ENCODE measurements around the gene ZNF804B.

ZNF804B gene

DNA sequence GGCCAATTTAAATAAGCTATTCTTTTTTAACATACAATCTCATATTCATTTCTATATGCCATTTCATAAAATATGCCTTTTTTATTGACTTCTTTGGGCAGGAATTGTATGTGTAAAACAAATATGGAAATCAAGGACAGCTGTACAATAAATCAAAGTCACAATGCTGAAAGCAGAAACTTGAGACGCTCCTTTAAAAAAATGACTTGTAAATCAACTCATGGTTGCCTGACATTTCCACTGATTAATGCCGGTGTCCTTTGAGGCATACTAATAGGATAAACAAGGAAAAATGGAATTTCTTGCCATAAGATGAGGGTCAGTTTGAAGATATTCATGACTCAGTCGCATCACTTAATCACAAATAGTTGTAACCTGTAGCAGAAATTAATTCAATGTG lies 283.4 kb downstream of the ZNF804B start:
- Histone ChIP-seq H3K36me3 (ENCODE audit: insufficient read depth, low read length) (no peaks in the 10 kb centered on the region), H2AFZ (ENCODE audit: low read depth, low read length) (no peak overlapping the region), H3K79me2 (ENCODE audit: insufficient read depth, low read length) (no peaks in the 10 kb centered on the region), H3K27ac (ENCODE audit: low read length) (no peak overlapping the region), H3K27me3 (ENCODE audit: insufficient read depth, low read length, poor library complexity) (no peaks in the 10 kb centered on the region), H3K9ac (ENCODE audit: low read depth, low read length) (no peak overlapping the region), H4K20me1 (ENCODE audit: insufficient read depth, low read length) (no peaks in the 10 kb centered on the region), H3K4me1 (ENCODE audit: insufficient read depth, low read length) (no peaks in the 10 kb centered on the region), H3K4me2 (ENCODE audit: insufficient read depth, low read length) (no peak overlapping the region), H3K4me3 (ENCODE audit: low read depth in 1 of 2, low read length in 2 of 2) (no peak overlapping the region), H3K9me3 (ENCODE audit: insufficient read depth, low read length, severe bottlenecking) (peaks cover 7% of the 10 kb centered on the region)
- TF ChIP-seq EZH2 (IDR thresholded peaks at IDR 0.05; ENCODE audit: borderline replicate concordance, low read depth, low read length, severe bottlenecking) = no peak
- TF ChIP-seq, protein P1, sequence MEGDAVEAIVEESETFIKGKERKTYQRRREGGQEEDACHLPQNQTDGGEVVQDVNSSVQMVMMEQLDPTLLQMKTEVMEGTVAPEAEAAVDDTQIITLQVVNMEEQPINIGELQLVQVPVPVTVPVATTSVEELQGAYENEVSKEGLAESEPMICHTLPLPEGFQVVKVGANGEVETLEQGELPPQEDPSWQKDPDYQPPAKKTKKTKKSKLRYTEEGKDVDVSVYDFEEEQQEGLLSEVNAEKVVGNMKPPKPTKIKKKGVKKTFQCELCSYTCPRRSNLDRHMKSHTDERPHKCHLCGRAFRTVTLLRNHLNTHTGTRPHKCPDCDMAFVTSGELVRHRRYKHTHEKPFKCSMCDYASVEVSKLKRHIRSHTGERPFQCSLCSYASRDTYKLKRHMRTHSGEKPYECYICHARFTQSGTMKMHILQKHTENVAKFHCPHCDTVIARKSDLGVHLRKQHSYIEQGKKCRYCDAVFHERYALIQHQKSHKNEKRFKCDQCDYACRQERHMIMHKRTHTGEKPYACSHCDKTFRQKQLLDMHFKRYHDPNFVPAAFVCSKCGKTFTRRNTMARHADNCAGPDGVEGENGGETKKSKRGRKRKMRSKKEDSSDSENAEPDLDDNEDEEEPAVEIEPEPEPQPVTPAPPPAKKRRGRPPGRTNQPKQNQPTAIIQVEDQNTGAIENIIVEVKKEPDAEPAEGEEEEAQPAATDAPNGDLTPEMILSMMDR (IDR thresholded peaks at IDR 0.05; ENCODE audit: borderline replicate concordance, extremely low read depth, low read length, poor library complexity, severe bottlenecking) = no peak
- DNase-seq = no peak
- ATAC-seq (ENCODE audit: insufficient read depth, low read depth) = no peak

DNA sequence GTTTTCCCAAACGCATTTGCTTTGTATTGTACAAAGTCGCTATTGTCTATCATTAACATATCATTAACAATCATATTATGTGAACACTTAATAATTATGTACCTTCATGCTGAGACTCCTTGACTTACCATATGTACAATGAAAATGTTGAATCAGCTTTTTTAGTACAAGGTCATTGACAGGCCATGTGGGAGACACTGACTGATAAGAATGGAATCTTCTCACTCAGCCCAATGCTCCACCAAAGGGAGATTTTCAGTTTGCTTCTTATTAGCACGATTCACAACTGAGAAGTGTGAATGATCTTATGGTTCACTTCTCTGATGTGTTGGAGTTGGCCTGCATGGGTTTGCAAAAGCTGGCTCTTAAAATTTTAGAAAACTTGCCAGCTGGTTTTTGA lies 289.5 kb downstream of the ZNF804B start:
- no peak for ATAC-seq (ENCODE audit: insufficient read depth, low read depth)
- Histone ChIP-seq H3K27ac (ENCODE audit: low read length) (no peak overlapping the region), H3K4me1 (ENCODE audit: insufficient read depth, low read length) (no peaks in the 10 kb centered on the region), H4K20me1 (ENCODE audit: insufficient read depth, low read length) (no peaks in the 10 kb centered on the region), H3K9me3 (ENCODE audit: insufficient read depth, low read length, severe bottlenecking) (peaks cover 7% of the 10 kb centered on the region), H3K4me3 (ENCODE audit: low read depth in 1 of 2, low read length in 2 of 2) (no peak overlapping the region), H3K36me3 (ENCODE audit: insufficient read depth, low read length) (no peaks in the 10 kb centered on the region), H3K27me3 (ENCODE audit: insufficient read depth, low read length, poor library complexity) (no peaks in the 10 kb centered on the region), H3K4me2 (ENCODE audit: insufficient read depth, low read length) (no peak overlapping the region), H2AFZ (ENCODE audit: low read depth, low read length) (no peak overlapping the region), H3K79me2 (ENCODE audit: insufficient read depth, low read length) (no peaks in the 10 kb centered on the region), H3K9ac (ENCODE audit: low read depth, low read length) (no peak overlapping the region)
- DNase-seq = no peak
- no peak for TF ChIP-seq EZH2 (IDR thresholded peaks at IDR 0.05; ENCODE audit: borderline replicate concordance, low read depth, low read length, severe bottlenecking)
- TF ChIP-seq, protein P1 (IDR thresholded peaks at IDR 0.05; ENCODE audit: borderline replicate concordance, extremely low read depth, low read length, poor library complexity, severe bottlenecking) = no peak

DNA sequence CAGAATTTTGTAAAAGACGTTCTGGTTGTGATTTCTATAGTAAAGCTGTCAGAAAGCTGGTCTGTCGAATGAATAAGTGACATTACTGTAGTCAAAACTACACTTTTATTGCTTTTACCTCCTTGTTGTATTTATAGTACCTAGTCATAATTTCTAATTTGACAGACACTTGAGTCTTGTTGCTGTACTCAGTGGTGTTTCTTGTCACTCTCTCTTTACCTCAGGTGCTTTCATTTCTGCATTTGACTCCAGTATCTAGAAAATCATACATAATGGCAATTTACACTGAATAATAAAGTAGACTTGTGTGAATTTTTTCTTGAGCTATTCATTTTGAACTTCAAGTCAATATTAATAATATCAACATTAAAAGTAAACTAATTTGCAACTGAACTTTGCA lies 293.6 kb downstream of the ZNF804B start:
- Histone ChIP-seq H4K20me1 (ENCODE audit: insufficient read depth, low read length) (no peaks in the 10 kb centered on the region), H3K9me3 (ENCODE audit: insufficient read depth, low read length, severe bottlenecking) (no peaks in the 10 kb centered on the region), H3K9ac (ENCODE audit: low read depth, low read length) (no peak overlapping the region), H3K36me3 (ENCODE audit: insufficient read depth, low read length) (no peaks in the 10 kb centered on the region), H3K79me2 (ENCODE audit: insufficient read depth, low read length) (no peaks in the 10 kb centered on the region), H3K4me3 (ENCODE audit: low read depth in 1 of 2, low read length in 2 of 2) (no peak overlapping the region), H3K4me2 (ENCODE audit: insufficient read depth, low read length) (no peak overlapping the region), H2AFZ (ENCODE audit: low read depth, low read length) (no peak overlapping the region), H3K4me1 (ENCODE audit: insufficient read depth, low read length) (no peaks in the 10 kb centered on the region), H3K27ac (ENCODE audit: low read length) (no peak overlapping the region), H3K27me3 (ENCODE audit: insufficient read depth, low read length, poor library complexity) (no peaks in the 10 kb centered on the region)
- DNase-seq = no peak
- no peak for ATAC-seq (ENCODE audit: insufficient read depth, low read depth)
- TF ChIP-seq EZH2 (IDR thresholded peaks at IDR 0.05; ENCODE audit: borderline replicate concordance, low read depth, low read length, severe bottlenecking) = no peak
- TF ChIP-seq, protein P1 (IDR thresholded peaks at IDR 0.05; ENCODE audit: borderline replicate concordance, extremely low read depth, low read length, poor library complexity, severe bottlenecking) = no peak

DNA sequence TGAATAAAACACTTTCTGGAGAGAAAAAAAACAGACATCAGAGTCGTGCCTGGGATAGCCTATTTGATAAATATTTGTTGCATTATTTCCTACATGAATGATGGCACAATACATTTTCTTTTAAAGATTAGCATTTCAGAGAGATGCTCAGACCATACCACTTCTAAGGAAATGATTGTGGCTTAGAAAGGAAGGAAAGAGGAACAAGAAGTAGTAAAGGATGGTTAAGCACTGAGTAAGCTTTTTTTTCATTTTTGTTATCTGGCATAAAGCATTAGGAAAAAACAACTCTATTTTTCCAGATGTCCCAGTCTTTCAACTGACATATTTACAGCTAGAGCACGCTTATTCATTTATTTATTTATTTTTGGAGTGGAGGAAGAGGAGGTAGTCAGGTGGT lies 294.9 kb downstream of the ZNF804B start:
- H3K4me1 ChIP-seq (ENCODE audit: insufficient read depth, low read length) = no peaks in the 10 kb centered on the region
- no peak overlapping the region for H3K27ac ChIP-seq (ENCODE audit: low read length)
- H2AFZ ChIP-seq (ENCODE audit: low read depth, low read length) = no peak overlapping the region
- no peaks in the 10 kb centered on the region for H3K9me3 ChIP-seq (ENCODE audit: insufficient read depth, low read length, severe bottlenecking)
- H3K4me3 ChIP-seq (ENCODE audit: low read depth in 1 of 2, low read length in 2 of 2) = no peak overlapping the region
- DNase-seq (no peak), ATAC-seq (ENCODE audit: insufficient read depth, low read depth) (peak; percentile 60; the same call in 2 of the 3 replicates)
- no peaks in the 10 kb centered on the region for H4K20me1 ChIP-seq (ENCODE audit: insufficient read depth, low read length)
- H3K4me2 ChIP-seq (ENCODE audit: insufficient read depth, low read length) = no peak overlapping the region
- no peaks in the 10 kb centered on the region for H3K79me2 ChIP-seq (ENCODE audit: insufficient read depth, low read length)
- no peak for TF ChIP-seq EZH2 (IDR thresholded peaks at IDR 0.05; ENCODE audit: borderline replicate concordance, low read depth, low read length, severe bottlenecking)
- TF ChIP-seq, protein P1 (IDR thresholded peaks at IDR 0.05; ENCODE audit: borderline replicate concordance, extremely low read depth, low read length, poor library complexity, severe bottlenecking) = no peak
- no peaks in the 10 kb centered on the region for H3K36me3 ChIP-seq (ENCODE audit: insufficient read depth, low read length)
- H3K27me3 ChIP-seq (ENCODE audit: insufficient read depth, low read length, poor library complexity) = no peaks in the 10 kb centered on the region
- no peak overlapping the region for H3K9ac ChIP-seq (ENCODE audit: low read depth, low read length)

All from DND-41 (cell line).